Gastrocnemius medialis (tissue), 4 donors: Measurements from ENCODE around the gene KIF13A.

Experiments
- POLR2A ChIP-seq, 2 donors: fragments of 450-650 bp; IDR thresholded peaks; one replicate each; pipeline ENCODE4 v1.6.1; 2017; ENCODE audit warnings: antibody characterized with exemption in 2 of 2, mild to moderate bottlenecking in 2 of 2, moderate library complexity in 2 of 2
- TF ChIP-seq, protein P1 (sequence below), 5 experiments: fragments of 450-650 bp in 3 of 5; fragments of 200-600 bp in 2 of 5; sonication (generic) in 2 of 5; IDR thresholded peaks in 4 of 5; conservative IDR thresholded peaks in 1 of 5; 1 replicate in 4 of 5; 2 replicates in 1 of 5; pipeline ENCODE4 v1.5.1; 2016 to 2019; ENCODE audit warnings: antibody characterized with exemption in 5 of 5, mild to moderate bottlenecking in 3 of 5, moderate library complexity in 3 of 5

DNA sequence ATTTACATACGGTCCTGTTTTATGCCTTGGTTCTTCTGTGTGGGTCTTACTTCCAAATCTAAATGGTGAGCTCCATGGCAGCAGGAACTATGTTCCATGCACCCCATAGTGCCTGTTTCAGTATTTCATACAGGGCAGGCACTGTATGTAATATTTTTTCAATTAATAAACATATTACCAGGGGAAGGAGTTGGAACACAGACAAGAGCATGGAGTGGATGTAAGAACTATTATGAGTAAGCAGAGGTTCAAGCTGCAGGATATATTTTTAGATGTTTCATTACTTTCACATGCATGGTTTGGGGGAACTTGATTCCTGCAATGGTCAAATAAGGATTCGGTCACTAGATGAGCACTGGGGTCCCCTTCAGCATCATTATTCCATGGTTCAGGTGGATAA lies 108.3 kb downstream of the KIF13A start:
- TF ChIP-seq POLR2A (IDR thresholded peaks at IDR 0.05) = no peak
- TF ChIP-seq, protein P1, sequence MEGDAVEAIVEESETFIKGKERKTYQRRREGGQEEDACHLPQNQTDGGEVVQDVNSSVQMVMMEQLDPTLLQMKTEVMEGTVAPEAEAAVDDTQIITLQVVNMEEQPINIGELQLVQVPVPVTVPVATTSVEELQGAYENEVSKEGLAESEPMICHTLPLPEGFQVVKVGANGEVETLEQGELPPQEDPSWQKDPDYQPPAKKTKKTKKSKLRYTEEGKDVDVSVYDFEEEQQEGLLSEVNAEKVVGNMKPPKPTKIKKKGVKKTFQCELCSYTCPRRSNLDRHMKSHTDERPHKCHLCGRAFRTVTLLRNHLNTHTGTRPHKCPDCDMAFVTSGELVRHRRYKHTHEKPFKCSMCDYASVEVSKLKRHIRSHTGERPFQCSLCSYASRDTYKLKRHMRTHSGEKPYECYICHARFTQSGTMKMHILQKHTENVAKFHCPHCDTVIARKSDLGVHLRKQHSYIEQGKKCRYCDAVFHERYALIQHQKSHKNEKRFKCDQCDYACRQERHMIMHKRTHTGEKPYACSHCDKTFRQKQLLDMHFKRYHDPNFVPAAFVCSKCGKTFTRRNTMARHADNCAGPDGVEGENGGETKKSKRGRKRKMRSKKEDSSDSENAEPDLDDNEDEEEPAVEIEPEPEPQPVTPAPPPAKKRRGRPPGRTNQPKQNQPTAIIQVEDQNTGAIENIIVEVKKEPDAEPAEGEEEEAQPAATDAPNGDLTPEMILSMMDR (IDR thresholded peaks at IDR 0.05 in 4 of 5, conservative IDR thresholded peaks at IDR 0.05 in 1 of 5) = no peak
